Liver (tissue), 9 donors: Measurements from ENCODE around the gene CCNY. TPM values are rescaled to one million over a fixed set of nuclear protein-coding genes. Genes with fewer than 3 reads are reported as not detected.

Source experiments
- DNase-seq: peaks from one replicate; pipeline ENCODE4 v3.0.0-alpha.2; 2017; ENCODE audit warnings: low spot score
- H3K27ac ChIP-seq, 2 donors: one replicate each; pipeline ENCODE4 v1.7.0; 2013; ENCODE audit warnings: inconsistent platforms in 2 of 2, low read length in 2 of 2, control low read depth in 1 of 2, low read depth in 1 of 2, mild to moderate bottlenecking in 1 of 2
- H3K27me3 ChIP-seq, 4 donors: one replicate each; pipeline versions ENCODE4 v1.6.1 to v1.7.0; 2013; ENCODE audit warnings: low read length in 3 of 4, inconsistent platforms in 1 of 4, mild to moderate bottlenecking in 1 of 4, moderate library complexity in 1 of 4; ENCODE audit not compliant: control insufficient read depth in 4 of 4, insufficient read depth in 4 of 4
- H3K36me3 ChIP-seq, 4 donors: one replicate each; pipeline versions ENCODE4 v1.6.1 to v1.7.0; 2013; ENCODE audit warnings: low read length in 3 of 4, mild to moderate bottlenecking in 3 of 4, low read depth in 1 of 4, moderate library complexity in 1 of 4; ENCODE audit not compliant: control insufficient read depth in 4 of 4, insufficient read depth in 3 of 4
- H3K4me1 ChIP-seq, 4 donors: one replicate each; pipeline versions ENCODE4 v1.6.1 to v1.7.0; 2013; ENCODE audit warnings: low read length in 3 of 4, mild to moderate bottlenecking in 3 of 4, moderate library complexity in 1 of 4; ENCODE audit not compliant: control insufficient read depth in 4 of 4, insufficient read depth in 4 of 4
- H3K4me3 ChIP-seq, 3 donors: one replicate each; pipeline versions ENCODE4 v1.6.1 to v1.7.0; 2013; ENCODE audit warnings: low read length in 3 of 3, control low read depth in 1 of 3, low read depth in 1 of 3, mild to moderate bottlenecking in 1 of 3
- H3K9ac ChIP-seq, 2 donors: one replicate each; pipeline ENCODE4 v1.7.0; 2013; ENCODE audit warnings: low read length in 2 of 2, mild to moderate bottlenecking in 2 of 2, moderate library complexity in 2 of 2, control low read depth in 1 of 2, low read depth in 1 of 2
- H3K9me3 ChIP-seq, 4 donors: one replicate each; pipeline versions ENCODE4 v1.6.1 to v1.7.0; 2013; ENCODE audit warnings: low read length in 3 of 4; ENCODE audit not compliant: control insufficient read depth in 4 of 4
- EGR1 ChIP-seq, 2 donors: IDR thresholded peaks; 2 replicates each; pipeline ENCODE4 v1.6.1; 2016 to 2018; ENCODE audit warnings: antibody characterized with exemption in 2 of 2, low read depth in 2 of 2
- FOXA1 ChIP-seq: IDR thresholded peaks from 2 replicates; pipeline ENCODE4 v1.6.1; 2016; ENCODE audit warnings: antibody characterized with exemption
- FOXA2 ChIP-seq: IDR thresholded peaks from 2 replicates; pipeline ENCODE4 v1.6.1; 2016; ENCODE audit warnings: antibody characterized with exemption
- GABPA ChIP-seq, 2 donors: IDR thresholded peaks in 1 of 2; conservative IDR thresholded peaks in 1 of 2; 2 replicates each; pipeline ENCODE4 v1.6.1; 2016; ENCODE audit warnings: antibody characterized with exemption in 2 of 2, mild to moderate bottlenecking in 1 of 2, moderate library complexity in 1 of 2
- HNF4A ChIP-seq, 2 donors: conservative IDR thresholded peaks; 2 replicates each; pipeline ENCODE4 v1.6.1; 2016; ENCODE audit warnings: antibody characterized with exemption in 2 of 2, mild to moderate bottlenecking in 2 of 2
- HNF4G ChIP-seq: IDR thresholded peaks from 2 replicates; pipeline ENCODE4 v1.6.1; 2016; ENCODE audit warnings: antibody characterized with exemption
- JUND ChIP-seq, 2 donors: IDR thresholded peaks; 2 replicates each; pipeline ENCODE4 v1.6.1; 2016; ENCODE audit warnings: antibody characterized with exemption in 2 of 2
- NR2F2 ChIP-seq: IDR thresholded peaks from 2 replicates; pipeline ENCODE4 v1.6.1; 2016; ENCODE audit warnings: antibody characterized with exemption
- RAD21 ChIP-seq, 2 donors: IDR thresholded peaks; 2 replicates each; pipeline ENCODE4 v1.6.1; 2016; ENCODE audit warnings: antibody characterized with exemption in 2 of 2, mild to moderate bottlenecking in 2 of 2
- RXRA ChIP-seq, 2 donors: IDR thresholded peaks; 2 replicates each; pipeline ENCODE4 v1.6.1; 2017 to 2018; ENCODE audit warnings: antibody characterized with exemption in 2 of 2, mild to moderate bottlenecking in 1 of 2
- SP1 ChIP-seq: IDR thresholded peaks from 2 replicates; pipeline ENCODE4 v1.6.1; 2018; ENCODE audit warnings: antibody characterized with exemption, mild to moderate bottlenecking
- TAF1 ChIP-seq: conservative IDR thresholded peaks from 2 replicates; pipeline ENCODE4 v1.6.1; 2016; ENCODE audit warnings: antibody characterized with exemption, mild to moderate bottlenecking
- YY1 ChIP-seq: IDR thresholded peaks from 2 replicates; pipeline ENCODE4 v1.6.1; 2016; ENCODE audit warnings: antibody characterized with exemption, mild to moderate bottlenecking
- WGBS: extraction: QIAGEN DNeasy Blood & Tissue Kit; methylation state at CpG from one replicate; pipeline ENCODE4 v1.1.7; 2013; 5-methylcytosine and 5-hydroxymethylcytosine counted together
- polyA plus RNA-seq, 2 donors: library from polyadenylated mRNA; stranded (reverse) in 1 of 2; unstranded in 1 of 2; fragments of 200-250 nt in 1 of 2; fragments of >200 nt in 1 of 2; fragmentation: Nextera tagmentation in 1 of 2; extraction: Ambion mirVana in 1 of 2; gene quantifications; one replicate each; pipeline versions ENCODE4 v1.2.1 to v1.2.3, GENCODE V29; 2013 to 2015
- total RNA-seq, 2 donors: library from RNA; depleted of rRNA; stranded (reverse); fragments of >200 nt; gene quantifications; one replicate each; pipeline ENCODE4 v1.2.3, GENCODE V29; 2014
- TF ChIP-seq, protein P1 (sequence below): IDR thresholded peaks from 2 replicates; pipeline ENCODE4 v1.6.1; 2016; ENCODE audit warnings: antibody characterized with exemption
- TF ChIP-seq, protein P2 (sequence below): fragments of 150-350 bp; IDR thresholded peaks from 2 replicates; pipeline ENCODE4 v1.5.1; 2017; ENCODE audit warnings: improper control_type of control experiment, low read depth, low read length; ENCODE audit not compliant: missing input control
- TF ChIP-seq, protein P3 (sequence below): IDR thresholded peaks from 2 replicates; pipeline ENCODE4 v1.6.1; 2016; ENCODE audit warnings: antibody characterized with exemption
- TF ChIP-seq, protein P4 (sequence below): IDR thresholded peaks from 2 replicates; pipeline ENCODE4 v1.6.1; 2016; ENCODE audit warnings: antibody characterized with exemption
- TF ChIP-seq, protein P5 (sequence below): IDR thresholded peaks from 2 replicates; pipeline ENCODE4 v1.6.1; 2016; ENCODE audit warnings: antibody characterized with exemption, mild to moderate bottlenecking
- donor health status: healthy.
- donor health status: healthy.
- donor health status: healthy.
- donor health status: healthy.
- donor health status: healthy.

The CCNY gene
- total and polyA plus RNA-seq, 4 donors, result 17.6 to 38.4 (median 21.8) TPM

DNA sequence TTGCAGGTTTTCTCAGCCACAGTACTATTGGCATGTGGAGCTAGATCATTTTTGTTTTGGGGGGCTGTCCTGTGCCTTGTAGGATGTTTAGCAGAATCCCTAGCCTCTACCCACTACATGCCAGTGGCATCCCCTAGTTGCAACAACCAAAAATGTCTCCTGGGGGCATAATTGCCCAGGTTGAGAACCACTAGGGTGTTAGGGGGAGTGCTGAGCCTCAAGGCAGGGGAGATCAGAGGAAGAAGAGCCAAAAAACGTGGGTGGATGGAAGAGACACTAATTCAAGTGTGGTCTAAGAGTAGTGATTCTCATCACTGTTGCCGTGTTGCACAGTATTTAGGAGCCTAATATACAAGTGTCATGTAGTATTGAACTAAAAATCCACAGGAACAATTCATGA is 31.7 kb upstream of the CCNY start:
- WGBS, result 60% methylated on average over 2 of the region's 2 CpGs
- no peaks in the 10 kb centered on the region for H3K4me1 ChIP-seq
- H3K9ac ChIP-seq, result no peak overlapping the region
- no peaks in the 10 kb centered on the region for H3K9me3 ChIP-seq
- no peak for DNase-seq
- no peak for TF ChIP-seq TAF1
- TF ChIP-seq EGR1 (IDR thresholded peaks at IDR 0.05; ENCODE audit: low read depth in 2 of 2), result no peak
- TF ChIP-seq HNF4A (conservative IDR thresholded peaks at IDR 0.05), result no peak
- TF ChIP-seq RAD21 (IDR thresholded peaks at IDR 0.05), result no peak
- TF ChIP-seq, protein P1, sequence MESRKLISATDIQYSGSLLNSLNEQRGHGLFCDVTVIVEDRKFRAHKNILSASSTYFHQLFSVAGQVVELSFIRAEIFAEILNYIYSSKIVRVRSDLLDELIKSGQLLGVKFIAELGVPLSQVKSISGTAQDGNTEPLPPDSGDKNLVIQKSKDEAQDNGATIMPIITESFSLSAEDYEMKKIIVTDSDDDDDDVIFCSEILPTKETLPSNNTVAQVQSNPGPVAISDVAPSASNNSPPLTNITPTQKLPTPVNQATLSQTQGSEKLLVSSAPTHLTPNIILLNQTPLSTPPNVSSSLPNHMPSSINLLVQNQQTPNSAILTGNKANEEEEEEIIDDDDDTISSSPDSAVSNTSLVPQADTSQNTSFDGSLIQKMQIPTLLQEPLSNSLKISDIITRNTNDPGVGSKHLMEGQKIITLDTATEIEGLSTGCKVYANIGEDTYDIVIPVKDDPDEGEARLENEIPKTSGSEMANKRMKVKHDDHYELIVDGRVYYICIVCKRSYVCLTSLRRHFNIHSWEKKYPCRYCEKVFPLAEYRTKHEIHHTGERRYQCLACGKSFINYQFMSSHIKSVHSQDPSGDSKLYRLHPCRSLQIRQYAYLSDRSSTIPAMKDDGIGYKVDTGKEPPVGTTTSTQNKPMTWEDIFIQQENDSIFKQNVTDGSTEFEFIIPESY, result no peak
- no peak for TF ChIP-seq SP1
- no peak for TF ChIP-seq NR2F2
- TF ChIP-seq HNF4G, result no peak
- no peak overlapping the region for H3K4me3 ChIP-seq
- H3K27ac ChIP-seq, result no peak overlapping the region
- no peaks in the 10 kb centered on the region for H3K27me3 ChIP-seq
- H3K36me3 ChIP-seq, result no peaks in the 10 kb centered on the region

DNA sequence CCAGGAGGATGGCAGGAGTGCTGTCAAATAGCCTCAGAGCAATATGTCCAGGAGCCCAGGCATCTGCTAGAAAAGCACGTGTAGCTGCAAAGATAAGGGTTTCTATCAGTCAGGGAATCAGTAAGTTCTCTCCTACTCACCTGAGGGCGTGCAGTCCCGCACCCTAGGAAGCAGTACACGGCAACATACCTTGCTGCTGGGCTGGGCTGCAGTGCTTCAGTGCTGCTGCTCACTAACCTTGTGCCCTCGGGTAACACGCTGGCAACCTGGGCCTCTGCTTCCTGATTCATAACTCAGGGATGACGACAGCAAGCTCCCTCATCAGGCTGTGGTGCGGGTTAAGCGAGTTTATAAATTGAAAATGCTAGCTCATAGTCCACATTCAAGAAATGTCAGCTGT is 29.5 kb upstream of the CCNY start:
- no peak for DNase-seq
- TF ChIP-seq GABPA (IDR thresholded peaks at IDR 0.05 in 1 of 2, conservative IDR thresholded peaks at IDR 0.05 in 1 of 2), result no peak
- no peak for TF ChIP-seq YY1
- TF ChIP-seq SP1, result no peak
- no peak for TF ChIP-seq FOXA1
- TF ChIP-seq, protein P2, sequence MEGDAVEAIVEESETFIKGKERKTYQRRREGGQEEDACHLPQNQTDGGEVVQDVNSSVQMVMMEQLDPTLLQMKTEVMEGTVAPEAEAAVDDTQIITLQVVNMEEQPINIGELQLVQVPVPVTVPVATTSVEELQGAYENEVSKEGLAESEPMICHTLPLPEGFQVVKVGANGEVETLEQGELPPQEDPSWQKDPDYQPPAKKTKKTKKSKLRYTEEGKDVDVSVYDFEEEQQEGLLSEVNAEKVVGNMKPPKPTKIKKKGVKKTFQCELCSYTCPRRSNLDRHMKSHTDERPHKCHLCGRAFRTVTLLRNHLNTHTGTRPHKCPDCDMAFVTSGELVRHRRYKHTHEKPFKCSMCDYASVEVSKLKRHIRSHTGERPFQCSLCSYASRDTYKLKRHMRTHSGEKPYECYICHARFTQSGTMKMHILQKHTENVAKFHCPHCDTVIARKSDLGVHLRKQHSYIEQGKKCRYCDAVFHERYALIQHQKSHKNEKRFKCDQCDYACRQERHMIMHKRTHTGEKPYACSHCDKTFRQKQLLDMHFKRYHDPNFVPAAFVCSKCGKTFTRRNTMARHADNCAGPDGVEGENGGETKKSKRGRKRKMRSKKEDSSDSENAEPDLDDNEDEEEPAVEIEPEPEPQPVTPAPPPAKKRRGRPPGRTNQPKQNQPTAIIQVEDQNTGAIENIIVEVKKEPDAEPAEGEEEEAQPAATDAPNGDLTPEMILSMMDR, result no peak
- TF ChIP-seq RXRA (IDR thresholded peaks at IDR 0.05), result no peak
- TF ChIP-seq JUND (IDR thresholded peaks at IDR 0.05), result no peak
- TF ChIP-seq HNF4G, result no peak
- no peak for TF ChIP-seq FOXA2
- TF ChIP-seq, protein P3, sequence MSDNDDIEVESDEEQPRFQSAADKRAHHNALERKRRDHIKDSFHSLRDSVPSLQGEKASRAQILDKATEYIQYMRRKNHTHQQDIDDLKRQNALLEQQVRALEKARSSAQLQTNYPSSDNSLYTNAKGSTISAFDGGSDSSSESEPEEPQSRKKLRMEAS, result no peak
- no peak for TF ChIP-seq TAF1
- no peak for TF ChIP-seq EGR1 (IDR thresholded peaks at IDR 0.05; ENCODE audit: low read depth in 2 of 2)
- TF ChIP-seq NR2F2, result no peak
- TF ChIP-seq, protein P4, sequence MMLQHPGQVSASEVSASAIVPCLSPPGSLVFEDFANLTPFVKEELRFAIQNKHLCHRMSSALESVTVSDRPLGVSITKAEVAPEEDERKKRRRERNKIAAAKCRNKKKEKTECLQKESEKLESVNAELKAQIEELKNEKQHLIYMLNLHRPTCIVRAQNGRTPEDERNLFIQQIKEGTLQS, result no peak
- no peak for TF ChIP-seq HNF4A (conservative IDR thresholded peaks at IDR 0.05)
- TF ChIP-seq, protein P5, sequence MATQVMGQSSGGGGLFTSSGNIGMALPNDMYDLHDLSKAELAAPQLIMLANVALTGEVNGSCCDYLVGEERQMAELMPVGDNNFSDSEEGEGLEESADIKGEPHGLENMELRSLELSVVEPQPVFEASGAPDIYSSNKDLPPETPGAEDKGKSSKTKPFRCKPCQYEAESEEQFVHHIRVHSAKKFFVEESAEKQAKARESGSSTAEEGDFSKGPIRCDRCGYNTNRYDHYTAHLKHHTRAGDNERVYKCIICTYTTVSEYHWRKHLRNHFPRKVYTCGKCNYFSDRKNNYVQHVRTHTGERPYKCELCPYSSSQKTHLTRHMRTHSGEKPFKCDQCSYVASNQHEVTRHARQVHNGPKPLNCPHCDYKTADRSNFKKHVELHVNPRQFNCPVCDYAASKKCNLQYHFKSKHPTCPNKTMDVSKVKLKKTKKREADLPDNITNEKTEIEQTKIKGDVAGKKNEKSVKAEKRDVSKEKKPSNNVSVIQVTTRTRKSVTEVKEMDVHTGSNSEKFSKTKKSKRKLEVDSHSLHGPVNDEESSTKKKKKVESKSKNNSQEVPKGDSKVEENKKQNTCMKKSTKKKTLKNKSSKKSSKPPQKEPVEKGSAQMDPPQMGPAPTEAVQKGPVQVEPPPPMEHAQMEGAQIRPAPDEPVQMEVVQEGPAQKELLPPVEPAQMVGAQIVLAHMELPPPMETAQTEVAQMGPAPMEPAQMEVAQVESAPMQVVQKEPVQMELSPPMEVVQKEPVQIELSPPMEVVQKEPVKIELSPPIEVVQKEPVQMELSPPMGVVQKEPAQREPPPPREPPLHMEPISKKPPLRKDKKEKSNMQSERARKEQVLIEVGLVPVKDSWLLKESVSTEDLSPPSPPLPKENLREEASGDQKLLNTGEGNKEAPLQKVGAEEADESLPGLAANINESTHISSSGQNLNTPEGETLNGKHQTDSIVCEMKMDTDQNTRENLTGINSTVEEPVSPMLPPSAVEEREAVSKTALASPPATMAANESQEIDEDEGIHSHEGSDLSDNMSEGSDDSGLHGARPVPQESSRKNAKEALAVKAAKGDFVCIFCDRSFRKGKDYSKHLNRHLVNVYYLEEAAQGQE, result no peak
- TF ChIP-seq RAD21 (IDR thresholded peaks at IDR 0.05), result no peak
- TF ChIP-seq, protein P1, result no peak
- 73% methylated on average over 9 of the region's 9 CpGs for WGBS
- H3K9me3 ChIP-seq, result no peaks in the 10 kb centered on the region
- no peak overlapping the region for H3K4me3 ChIP-seq
- H3K27ac ChIP-seq, result no peak overlapping the region
- no peak overlapping the region for H3K9ac ChIP-seq
- no peaks in the 10 kb centered on the region for H3K27me3 ChIP-seq
- no peaks in the 10 kb centered on the region for H3K4me1 ChIP-seq
- H3K36me3 ChIP-seq, result no peaks in the 10 kb centered on the region
